CD4-positive, alpha-beta T cell treated with Interleukin-4 for 1 hour (primary cell): ENCODE measurements around the gene IL17C.

Source experiments
- DNase-seq, 2 donors: peaks; one replicate each; pipeline ENCODE4 v3.0.0-alpha.2; 2020 to 2022

Gene IL17C

GRCh38 chr16:88646345-88647034, 8.1 kb downstream of the IL17C start:
- DNase-seq = no peak

GRCh38 chr16:88647178-88648070, 9.1 kb downstream of the IL17C start:
- DNase-seq = no peak

- DNase-seq = no peak
Observed at GRCh38 chr16:88649195-88649923, 11.0 kb downstream of the IL17C start.

- DNase-seq = peak; percentile 42 to 52
Observed at GRCh38 chr16:88649924-88650748, 11.8 kb downstream of the IL17C start.

- peak; percentile 88 to 89 for DNase-seq
Observed at GRCh38 chr16:88650749-88651275, 12.4 kb downstream of the IL17C start, which contains the start of gene CYBA. TSS of gene CYBA (minus strand) at chr16:88651053. CDS start at chr16:88651013, 40 bp downstream.

GRCh38 chr16:88651276-88651988, 13.1 kb downstream of the IL17C start:
- DNase-seq = peak; percentile 87

DNA sequence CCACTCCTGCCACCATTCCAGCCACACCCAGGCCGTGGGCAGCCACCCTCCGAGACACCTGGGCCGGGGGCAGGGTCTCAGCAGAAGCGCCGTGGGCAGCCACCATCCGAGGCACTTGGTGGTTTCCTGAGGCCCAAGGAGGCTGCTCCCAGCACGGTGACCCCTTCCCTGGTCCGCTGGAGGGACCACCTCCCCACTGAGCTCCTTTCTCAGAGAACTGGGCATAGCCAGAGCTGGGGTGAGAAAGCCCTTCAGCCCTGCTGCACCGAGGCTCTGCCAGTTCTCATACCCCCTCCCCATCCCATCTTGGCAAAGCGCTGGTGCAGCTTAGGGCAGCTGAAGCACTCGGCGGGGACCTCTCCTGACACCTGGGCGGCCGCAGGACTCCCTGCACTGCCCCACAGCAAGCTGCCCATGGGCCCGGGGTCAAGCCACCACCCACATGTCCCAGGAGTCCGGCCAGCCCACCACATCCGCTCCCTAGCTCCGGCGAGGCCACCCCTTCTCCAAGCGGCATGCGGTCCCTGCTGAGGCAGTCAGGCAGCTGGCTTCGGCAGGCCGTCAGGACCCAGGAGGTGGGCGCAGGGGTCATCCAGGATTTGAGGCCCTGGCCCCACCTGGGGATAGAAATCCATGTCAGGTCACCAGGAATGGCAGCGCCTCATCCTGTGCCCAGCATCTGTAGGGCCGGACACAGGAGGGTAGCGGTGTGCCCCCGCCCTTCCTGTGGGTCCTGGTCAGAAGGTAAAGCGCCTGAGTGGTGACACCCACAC, 13.8 kb downstream of the IL17C start:
- no peak for DNase-seq

DNA sequence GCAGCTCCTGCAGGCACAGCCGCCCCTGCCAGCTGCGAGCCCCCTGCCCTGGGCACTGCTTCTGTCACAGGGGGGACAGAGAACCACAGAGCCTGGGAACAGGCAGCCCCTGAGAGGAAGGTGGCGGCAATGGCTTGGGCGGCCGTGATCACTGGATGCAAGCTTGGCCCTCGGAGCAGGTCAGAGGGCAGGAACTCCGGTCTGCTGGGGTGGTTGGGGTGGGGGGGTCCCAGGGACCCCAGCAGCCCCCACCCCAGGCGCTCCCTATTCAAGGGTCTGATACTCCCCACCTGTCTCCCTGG, 14.3 kb downstream of the IL17C start:
- no peak for DNase-seq

- DNase-seq = no peak
Observed at GRCh38 chr16:88653101-88653500, 14.7 kb downstream of the IL17C start.

GRCh38 chr16:88653596-88654362, 15.4 kb downstream of the IL17C start:
- DNase-seq = peak; percentile 48 to 56

- no peak for DNase-seq
Observed at GRCh38 chr16:88654363-88655052, 16.1 kb downstream of the IL17C start.

GRCh38 chr16:88655053-88655732, 16.8 kb downstream of the IL17C start:
- no peak for DNase-seq

DNA sequence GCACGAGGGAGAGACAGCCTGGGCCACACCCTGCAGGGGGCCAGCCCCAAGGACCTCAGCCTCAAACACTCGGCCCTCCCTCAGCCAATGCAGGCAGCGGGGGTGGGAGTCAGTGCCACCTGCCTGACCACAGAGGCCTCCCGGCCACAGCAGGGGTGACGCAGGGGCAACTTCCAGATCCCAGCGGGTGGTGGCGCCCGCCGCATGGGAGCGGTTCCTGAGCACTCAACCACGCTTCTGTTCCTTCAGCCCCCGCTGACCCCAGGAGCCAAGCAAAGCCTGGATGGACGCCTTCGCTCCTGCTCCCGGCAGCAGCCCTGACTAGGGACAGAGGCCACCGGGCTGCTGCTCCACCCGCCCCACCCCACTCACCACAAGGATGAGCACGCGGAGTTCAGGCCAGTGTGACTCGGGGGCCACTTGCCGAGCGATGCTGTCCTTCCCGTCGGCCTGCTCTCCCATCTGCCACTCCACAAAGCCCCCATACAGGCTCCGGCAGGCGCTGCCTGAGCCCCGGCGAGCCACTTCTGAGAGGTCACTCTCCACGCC, 17.4 kb downstream of the IL17C start:
- no peak for DNase-seq

GRCh38 chr16:88656291-88656980, 18.1 kb downstream of the IL17C start:
- DNase-seq = no peak

GRCh38 chr16:88657371-88657770, 19.0 kb downstream of the IL17C start:
- no peak for DNase-seq

DNA sequence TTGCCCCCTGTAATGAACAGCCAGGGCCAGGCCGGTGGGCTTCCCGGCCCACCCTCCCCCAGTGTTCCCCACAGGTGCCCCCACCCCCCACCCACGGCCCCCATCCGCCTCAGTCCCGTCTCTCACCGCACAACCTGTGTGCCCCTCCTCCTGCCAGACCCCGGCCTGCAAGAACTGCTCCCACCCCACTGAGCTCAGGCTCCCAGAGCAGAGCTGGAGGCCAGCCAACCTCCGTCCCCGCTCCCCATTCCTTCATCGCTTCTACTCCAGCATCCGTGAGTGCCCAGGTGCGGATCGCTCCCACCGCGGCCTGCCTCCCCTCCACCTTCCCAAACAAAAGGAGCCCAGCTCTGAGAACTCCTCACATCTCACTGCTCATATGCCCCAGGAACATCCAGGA, 20.3 kb downstream of the IL17C start:
- no peak for DNase-seq

DNA sequence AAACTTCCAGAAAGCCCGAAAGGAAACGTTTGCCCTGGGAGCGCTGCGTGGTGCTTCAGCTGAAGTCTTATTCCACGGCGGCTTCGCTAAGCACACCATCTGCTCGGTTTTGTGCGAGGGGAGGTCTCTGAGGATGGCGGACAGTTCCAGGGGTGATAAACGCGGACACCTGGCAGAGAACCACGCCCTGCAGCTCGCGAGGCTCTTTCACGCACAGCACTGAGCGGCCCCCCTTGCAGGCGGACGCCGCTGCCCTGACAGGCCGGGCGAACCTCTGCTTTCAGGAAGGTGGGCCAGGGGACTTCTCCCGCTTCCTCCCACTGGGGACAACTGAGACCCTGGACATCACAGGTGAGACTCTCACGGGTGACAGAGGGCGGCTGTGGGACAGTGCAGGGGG, 20.8 kb downstream of the IL17C start:
- no peak for DNase-seq

GRCh38 chr16:88661468-88661867, 23.1 kb downstream of the IL17C start:
- no peak for DNase-seq
